ENCODE measurements around the gene EPB41L2.

EPB41L2 gene

DNA sequence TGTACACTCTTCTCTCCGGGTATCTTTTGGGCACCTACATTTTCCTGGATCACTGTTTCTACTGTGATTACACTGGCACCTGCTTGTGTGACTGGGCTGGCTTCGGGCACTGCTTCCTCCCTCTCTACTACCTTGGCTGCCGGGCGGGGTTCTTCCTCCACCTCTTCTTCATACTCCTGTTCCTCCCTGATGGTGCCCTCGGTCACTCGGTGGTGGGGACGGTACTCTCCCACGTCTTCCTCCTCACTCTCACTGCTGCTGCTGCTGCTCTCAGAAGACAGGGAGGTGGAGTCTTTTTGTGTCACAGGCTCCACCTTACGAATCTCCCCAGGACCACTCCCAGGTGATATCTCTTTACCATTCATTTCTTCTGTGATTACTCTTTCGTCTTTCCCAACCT is 193.4 kb downstream of the EPB41L2 start:
- Histone ChIP-seq H3K4me2 (ENCODE audit: low read length) (no peak overlapping the region), H3K27ac (ENCODE audit: low read length) (no peak overlapping the region), H2AFZ (ENCODE audit: low read depth, low read length) (no peak overlapping the region), H3K79me2 (ENCODE audit: low read length) (no peaks in the 10 kb centered on the region), H3K9ac (ENCODE audit: low read length) (no peak overlapping the region), H3K36me3 (replicated peaks; ENCODE audit: low read depth, low read length) (no peaks in the 10 kb centered on the region), H4K20me1 (ENCODE audit: insufficient read depth, low read length) (no peaks in the 10 kb centered on the region), H3K4me1 (ENCODE audit: low read length) (no peaks in the 10 kb centered on the region), H3K27me3 (ENCODE audit: low read depth, low read length) (no peaks in the 10 kb centered on the region; the same call in 1 of the 2 replicates), H3K4me3 (ENCODE audit: low read length) (no peak overlapping the region), H3K9me3 (ENCODE audit: insufficient read depth, low read length) (no peaks in the 10 kb centered on the region)
- no peak for TF ChIP-seq EZH2phosphoT487 (IDR thresholded peaks at IDR 0.05; ENCODE audit: low read depth)
- TF ChIP-seq, protein P1, sequence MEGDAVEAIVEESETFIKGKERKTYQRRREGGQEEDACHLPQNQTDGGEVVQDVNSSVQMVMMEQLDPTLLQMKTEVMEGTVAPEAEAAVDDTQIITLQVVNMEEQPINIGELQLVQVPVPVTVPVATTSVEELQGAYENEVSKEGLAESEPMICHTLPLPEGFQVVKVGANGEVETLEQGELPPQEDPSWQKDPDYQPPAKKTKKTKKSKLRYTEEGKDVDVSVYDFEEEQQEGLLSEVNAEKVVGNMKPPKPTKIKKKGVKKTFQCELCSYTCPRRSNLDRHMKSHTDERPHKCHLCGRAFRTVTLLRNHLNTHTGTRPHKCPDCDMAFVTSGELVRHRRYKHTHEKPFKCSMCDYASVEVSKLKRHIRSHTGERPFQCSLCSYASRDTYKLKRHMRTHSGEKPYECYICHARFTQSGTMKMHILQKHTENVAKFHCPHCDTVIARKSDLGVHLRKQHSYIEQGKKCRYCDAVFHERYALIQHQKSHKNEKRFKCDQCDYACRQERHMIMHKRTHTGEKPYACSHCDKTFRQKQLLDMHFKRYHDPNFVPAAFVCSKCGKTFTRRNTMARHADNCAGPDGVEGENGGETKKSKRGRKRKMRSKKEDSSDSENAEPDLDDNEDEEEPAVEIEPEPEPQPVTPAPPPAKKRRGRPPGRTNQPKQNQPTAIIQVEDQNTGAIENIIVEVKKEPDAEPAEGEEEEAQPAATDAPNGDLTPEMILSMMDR (IDR thresholded peaks at IDR 0.05; ENCODE audit: low read depth, low read length) = no peak

DNA sequence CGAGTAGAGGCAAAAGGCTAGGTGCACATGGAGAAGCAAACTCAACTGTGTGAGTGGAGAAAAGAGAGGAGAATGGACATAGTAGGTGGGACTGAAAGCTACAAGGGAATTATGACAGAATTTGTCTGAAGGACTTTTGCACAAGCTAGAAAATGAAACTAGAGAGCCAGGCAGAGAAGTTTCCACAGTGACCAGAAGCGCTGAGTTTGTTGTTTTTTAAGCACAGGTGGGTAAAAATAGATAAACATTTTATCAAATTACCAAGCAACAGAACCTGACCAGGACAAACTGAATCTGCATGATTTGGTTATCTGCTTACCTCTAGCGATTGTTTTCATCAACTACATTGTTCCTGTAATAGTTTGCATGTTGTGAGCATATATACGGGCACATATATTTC is 197.3 kb downstream of the EPB41L2 start:
- Histone ChIP-seq H4K20me1 (ENCODE audit: insufficient read depth, low read length) (no peaks in the 10 kb centered on the region), H2AFZ (ENCODE audit: low read depth, low read length) (no peak overlapping the region), H3K9ac (ENCODE audit: low read length) (no peak overlapping the region), H3K27me3 (ENCODE audit: low read depth, low read length) (no peaks in the 10 kb centered on the region; the same call in 1 of the 2 replicates), H3K4me2 (ENCODE audit: low read length) (no peak overlapping the region), H3K27ac (ENCODE audit: low read length) (no peak overlapping the region), H3K4me1 (ENCODE audit: low read length) (no peaks in the 10 kb centered on the region), H3K79me2 (ENCODE audit: low read length) (no peaks in the 10 kb centered on the region), H3K9me3 (ENCODE audit: insufficient read depth, low read length) (no peaks in the 10 kb centered on the region), H3K4me3 (ENCODE audit: low read length) (no peak overlapping the region), H3K36me3 (replicated peaks; ENCODE audit: low read depth, low read length) (no peaks in the 10 kb centered on the region)
- TF ChIP-seq, protein P1 (IDR thresholded peaks at IDR 0.05; ENCODE audit: low read depth, low read length) = no peak
- TF ChIP-seq EZH2phosphoT487 (IDR thresholded peaks at IDR 0.05; ENCODE audit: low read depth) = no peak

DNA sequence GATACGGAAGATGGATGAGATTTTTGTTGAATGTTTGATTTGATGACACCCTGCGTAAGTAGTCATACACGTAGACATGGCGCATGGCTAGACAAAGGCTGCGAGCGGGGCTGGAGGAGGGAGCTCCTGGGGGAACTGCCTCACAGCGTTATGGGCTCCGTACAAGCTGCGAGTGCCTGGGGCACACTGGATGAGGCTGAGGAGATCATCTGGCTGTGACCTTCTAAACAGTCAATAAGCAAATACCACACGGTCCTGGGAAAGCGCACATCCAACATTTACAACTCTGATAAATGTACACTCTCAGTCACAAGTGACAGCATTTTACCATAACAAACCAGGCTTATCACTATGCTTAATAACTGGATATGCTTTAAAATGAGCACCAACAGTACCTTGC is 198.7 kb downstream of the EPB41L2 start:
- TF ChIP-seq EZH2phosphoT487 (IDR thresholded peaks at IDR 0.05; ENCODE audit: low read depth) = no peak
- TF ChIP-seq, protein P1 (IDR thresholded peaks at IDR 0.05; ENCODE audit: low read depth, low read length) = no peak
- Histone ChIP-seq H3K27ac (ENCODE audit: low read length) (no peak overlapping the region), H3K4me1 (ENCODE audit: low read length) (no peaks in the 10 kb centered on the region), H3K79me2 (ENCODE audit: low read length) (no peaks in the 10 kb centered on the region), H2AFZ (ENCODE audit: low read depth, low read length) (no peak overlapping the region), H3K4me2 (ENCODE audit: low read length) (no peak overlapping the region), H3K4me3 (ENCODE audit: low read length) (no peak overlapping the region), H3K36me3 (replicated peaks; ENCODE audit: low read depth, low read length) (no peaks in the 10 kb centered on the region), H3K9ac (ENCODE audit: low read length) (no peak overlapping the region), H3K27me3 (ENCODE audit: low read depth, low read length) (no peaks in the 10 kb centered on the region; the same call in 1 of the 2 replicates), H3K9me3 (ENCODE audit: insufficient read depth, low read length) (no peaks in the 10 kb centered on the region), H4K20me1 (ENCODE audit: insufficient read depth, low read length) (no peaks in the 10 kb centered on the region)

DNA sequence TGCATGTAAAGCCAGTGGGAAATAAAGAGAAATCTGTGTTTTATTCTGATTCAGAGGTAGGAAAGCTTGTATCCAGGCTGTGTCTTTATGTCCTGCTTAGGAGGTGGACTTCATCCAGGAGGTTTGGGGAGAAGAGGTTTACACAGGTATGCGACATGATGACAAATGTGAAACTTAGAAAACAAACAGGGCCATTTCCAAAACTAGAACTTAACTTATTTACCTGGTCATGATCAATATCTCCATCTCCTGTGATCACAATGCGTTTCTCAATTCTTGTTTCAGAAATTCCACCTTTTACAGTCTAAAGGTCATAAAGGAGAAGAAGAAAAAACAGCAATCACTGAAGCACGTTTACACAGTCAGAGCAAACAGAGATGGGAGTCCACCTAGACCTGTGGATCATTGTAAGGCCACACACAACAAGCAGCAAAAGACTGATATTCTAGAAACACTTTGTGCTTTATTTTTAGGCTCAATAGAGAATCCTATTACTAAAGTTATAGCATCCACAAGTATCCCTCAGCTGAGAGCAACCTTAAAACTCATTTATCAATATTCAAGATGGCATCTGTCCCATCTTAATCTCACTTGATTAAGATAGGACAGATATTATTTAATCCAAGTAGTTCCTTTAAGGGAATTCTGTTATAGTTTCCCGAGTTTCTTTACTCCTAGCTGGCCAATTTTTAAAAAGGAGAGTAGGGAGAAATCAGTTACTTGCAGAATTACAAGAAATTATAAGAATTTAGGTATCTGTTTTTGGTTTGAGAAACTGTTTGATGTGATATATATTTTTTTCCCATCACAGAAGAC is 199.4 kb downstream of the EPB41L2 start:
- Histone ChIP-seq H3K4me3 (ENCODE audit: low read length) (no peak overlapping the region), H3K27me3 (ENCODE audit: low read depth, low read length) (no peaks in the 10 kb centered on the region; the same call in 1 of the 2 replicates), H3K9ac (ENCODE audit: low read length) (no peak overlapping the region), H4K20me1 (ENCODE audit: insufficient read depth, low read length) (no peaks in the 10 kb centered on the region), H3K9me3 (ENCODE audit: insufficient read depth, low read length) (no peaks in the 10 kb centered on the region), H3K79me2 (ENCODE audit: low read length) (no peaks in the 10 kb centered on the region), H3K27ac (ENCODE audit: low read length) (no peak overlapping the region), H2AFZ (ENCODE audit: low read depth, low read length) (no peak overlapping the region), H3K36me3 (replicated peaks; ENCODE audit: low read depth, low read length) (no peaks in the 10 kb centered on the region), H3K4me1 (ENCODE audit: low read length) (no peaks in the 10 kb centered on the region), H3K4me2 (ENCODE audit: low read length) (no peak overlapping the region)
- TF ChIP-seq, protein P1 (IDR thresholded peaks at IDR 0.05; ENCODE audit: low read depth, low read length) = no peak
- no peak for TF ChIP-seq EZH2phosphoT487 (IDR thresholded peaks at IDR 0.05; ENCODE audit: low read depth)
